Measurements from ENCODE around the gene CTTN. TPM values are rescaled to one million over a fixed set of nuclear protein-coding genes. Genes with fewer than 3 reads are reported as not detected.

The CTTN gene
- total RNA-seq, 1 experiment from 2014 or later = 503 TPM

GRCh38 chr11:70460111-70460510, 61.8 kb downstream of the CTTN start:
- peak; percentile 59; the same call in 1 of the 2 replicates for ATAC-seq
- ChIA-PET POLR2A (no interaction called here), CTCF (no interaction called here)
- intact Hi-C loops (cut with micrococcal nuclease; ENCODE audit: unreplicated experiment) (no loop called here), in situ Hi-C loops (cut with HindIII; ENCODE audit: low pct_unique_long_range_greater_than_20kb, low sequenced_read_pairs) (no loop called here)
- Histone ChIP-seq H3K36me3 (ENCODE audit: control insufficient read depth, insufficient read depth, low read length) (no peaks in the 10 kb centered on the region), H3K27me3 (ENCODE audit: control insufficient read depth, insufficient read depth, low read length) (no peaks in the 10 kb centered on the region), H3K9me3 (ENCODE audit: control insufficient read depth, insufficient read depth, low read depth, low read length) (no peaks in the 10 kb centered on the region), H3K27ac (ENCODE audit: low read length) (no peak overlapping the region), H3K4me1 (ENCODE audit: control insufficient read depth, insufficient read depth, low read length) (no peaks in the 10 kb centered on the region), H3K4me3 (ENCODE audit: low read depth in 2 of 2, low read length in 2 of 2) (no peak overlapping the region)
- no peak for TF ChIP-seq SIN3A (IDR thresholded peaks at IDR 0.05; ENCODE audit: borderline replicate concordance, insufficient read depth, low read depth, low read length)
- TF ChIP-seq, protein P1, sequence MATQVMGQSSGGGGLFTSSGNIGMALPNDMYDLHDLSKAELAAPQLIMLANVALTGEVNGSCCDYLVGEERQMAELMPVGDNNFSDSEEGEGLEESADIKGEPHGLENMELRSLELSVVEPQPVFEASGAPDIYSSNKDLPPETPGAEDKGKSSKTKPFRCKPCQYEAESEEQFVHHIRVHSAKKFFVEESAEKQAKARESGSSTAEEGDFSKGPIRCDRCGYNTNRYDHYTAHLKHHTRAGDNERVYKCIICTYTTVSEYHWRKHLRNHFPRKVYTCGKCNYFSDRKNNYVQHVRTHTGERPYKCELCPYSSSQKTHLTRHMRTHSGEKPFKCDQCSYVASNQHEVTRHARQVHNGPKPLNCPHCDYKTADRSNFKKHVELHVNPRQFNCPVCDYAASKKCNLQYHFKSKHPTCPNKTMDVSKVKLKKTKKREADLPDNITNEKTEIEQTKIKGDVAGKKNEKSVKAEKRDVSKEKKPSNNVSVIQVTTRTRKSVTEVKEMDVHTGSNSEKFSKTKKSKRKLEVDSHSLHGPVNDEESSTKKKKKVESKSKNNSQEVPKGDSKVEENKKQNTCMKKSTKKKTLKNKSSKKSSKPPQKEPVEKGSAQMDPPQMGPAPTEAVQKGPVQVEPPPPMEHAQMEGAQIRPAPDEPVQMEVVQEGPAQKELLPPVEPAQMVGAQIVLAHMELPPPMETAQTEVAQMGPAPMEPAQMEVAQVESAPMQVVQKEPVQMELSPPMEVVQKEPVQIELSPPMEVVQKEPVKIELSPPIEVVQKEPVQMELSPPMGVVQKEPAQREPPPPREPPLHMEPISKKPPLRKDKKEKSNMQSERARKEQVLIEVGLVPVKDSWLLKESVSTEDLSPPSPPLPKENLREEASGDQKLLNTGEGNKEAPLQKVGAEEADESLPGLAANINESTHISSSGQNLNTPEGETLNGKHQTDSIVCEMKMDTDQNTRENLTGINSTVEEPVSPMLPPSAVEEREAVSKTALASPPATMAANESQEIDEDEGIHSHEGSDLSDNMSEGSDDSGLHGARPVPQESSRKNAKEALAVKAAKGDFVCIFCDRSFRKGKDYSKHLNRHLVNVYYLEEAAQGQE (IDR thresholded peaks at IDR 0.05; ENCODE audit: insufficient read depth in 1 of 2, low read depth in 2 of 2, low read length in 1 of 2) = no peak
- TF ChIP-seq, protein P2, sequence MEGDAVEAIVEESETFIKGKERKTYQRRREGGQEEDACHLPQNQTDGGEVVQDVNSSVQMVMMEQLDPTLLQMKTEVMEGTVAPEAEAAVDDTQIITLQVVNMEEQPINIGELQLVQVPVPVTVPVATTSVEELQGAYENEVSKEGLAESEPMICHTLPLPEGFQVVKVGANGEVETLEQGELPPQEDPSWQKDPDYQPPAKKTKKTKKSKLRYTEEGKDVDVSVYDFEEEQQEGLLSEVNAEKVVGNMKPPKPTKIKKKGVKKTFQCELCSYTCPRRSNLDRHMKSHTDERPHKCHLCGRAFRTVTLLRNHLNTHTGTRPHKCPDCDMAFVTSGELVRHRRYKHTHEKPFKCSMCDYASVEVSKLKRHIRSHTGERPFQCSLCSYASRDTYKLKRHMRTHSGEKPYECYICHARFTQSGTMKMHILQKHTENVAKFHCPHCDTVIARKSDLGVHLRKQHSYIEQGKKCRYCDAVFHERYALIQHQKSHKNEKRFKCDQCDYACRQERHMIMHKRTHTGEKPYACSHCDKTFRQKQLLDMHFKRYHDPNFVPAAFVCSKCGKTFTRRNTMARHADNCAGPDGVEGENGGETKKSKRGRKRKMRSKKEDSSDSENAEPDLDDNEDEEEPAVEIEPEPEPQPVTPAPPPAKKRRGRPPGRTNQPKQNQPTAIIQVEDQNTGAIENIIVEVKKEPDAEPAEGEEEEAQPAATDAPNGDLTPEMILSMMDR (IDR thresholded peaks at IDR 0.05) = no peak
- TF ChIP-seq TCF7L2 (IDR thresholded peaks at IDR 0.05; ENCODE audit: low read depth, low read length) = no peak
- no peak for TF ChIP-seq POLR2AphosphoS5 (IDR thresholded peaks at IDR 0.05; ENCODE audit: low read depth, low read length)
- no TSS peak for BruUV-seq (replicated peaks)
- no peak for DNase-seq (ENCODE audit: low read depth, low spot score)

DNA sequence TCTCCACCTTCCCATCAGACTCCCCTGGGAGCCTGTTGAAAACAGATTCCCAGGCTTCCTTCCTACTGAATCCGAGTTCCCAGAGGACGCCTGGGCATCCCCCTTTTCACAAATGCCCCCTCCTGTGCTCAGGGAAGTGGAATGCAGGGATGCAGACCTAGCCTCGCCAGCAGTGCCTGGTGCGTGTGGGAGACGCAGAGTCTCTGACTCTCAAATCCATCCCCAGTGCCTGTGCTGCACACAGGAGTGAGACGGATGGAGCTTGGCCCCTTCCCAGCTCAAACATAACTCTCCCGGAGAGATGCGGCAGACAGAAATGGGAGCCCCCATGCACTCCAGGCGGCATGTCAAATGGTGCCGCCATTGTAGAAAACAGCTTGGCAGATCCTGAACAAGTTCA, 62.6 kb downstream of the CTTN start:
- in situ Hi-C loops (cut with HindIII; ENCODE audit: low pct_unique_long_range_greater_than_20kb, low sequenced_read_pairs) (no loop called here), intact Hi-C loops (cut with micrococcal nuclease; ENCODE audit: unreplicated experiment) (no loop called here)
- DNase-seq (ENCODE audit: low read depth, low spot score) (no peak), ATAC-seq (no peak)
- ChIA-PET POLR2A (no interaction called here), CTCF (no interaction called here)
- no TSS peak for BruUV-seq (replicated peaks)
- Histone ChIP-seq H3K36me3 (ENCODE audit: control insufficient read depth, insufficient read depth, low read length) (no peaks in the 10 kb centered on the region), H3K4me1 (ENCODE audit: control insufficient read depth, insufficient read depth, low read length) (no peaks in the 10 kb centered on the region), H3K27me3 (ENCODE audit: control insufficient read depth, insufficient read depth, low read length) (no peaks in the 10 kb centered on the region), H3K9me3 (ENCODE audit: control insufficient read depth, insufficient read depth, low read depth, low read length) (no peaks in the 10 kb centered on the region), H3K4me3 (ENCODE audit: low read depth in 2 of 2, low read length in 2 of 2) (no peak overlapping the region), H3K27ac (ENCODE audit: low read length) (no peak overlapping the region)
- TF ChIP-seq SIN3A (IDR thresholded peaks at IDR 0.05; ENCODE audit: borderline replicate concordance, insufficient read depth, low read depth, low read length) = no peak
- TF ChIP-seq POLR2AphosphoS5 (IDR thresholded peaks at IDR 0.05; ENCODE audit: low read depth, low read length) = no peak
- no peak for TF ChIP-seq TCF7L2 (IDR thresholded peaks at IDR 0.05; ENCODE audit: low read depth, low read length)
- TF ChIP-seq, protein P1 (IDR thresholded peaks at IDR 0.05; ENCODE audit: insufficient read depth in 1 of 2, low read depth in 2 of 2, low read length in 1 of 2) = no peak
- TF ChIP-seq, protein P2 (IDR thresholded peaks at IDR 0.05) = no peak

Data from Panc1 (cell line).